A673 (cell line): Measurements from ENCODE around the gene TENT5C. TPM values are rescaled to one million over a fixed set of nuclear protein-coding genes. Genes with fewer than 3 reads are reported as not detected.

Experiments used
- BruUV-seq: library from RNA; stranded (reverse); fragments of 400-500 nt; replicated peaks from 2 replicates; lab custom pipeline; 2021; lab: Mats Ljungman, UMichigan
- CTCF ChIA-PET: fragments of 300-600 bp; sonication (Branson Sonifier 250); formaldehyde crosslinking; loops from one replicate; lab custom pipeline; 2022; ENCODE audit warnings: antibody characterized with exemption; lab: Charles Lee
- POLR2A ChIA-PET: fragments of 300-600 bp; sonication (Branson Sonifier 250); formaldehyde crosslinking; loops from one replicate; lab custom pipeline; 2022; ENCODE audit warnings: antibody characterized with exemption; ENCODE audit not compliant: low non-redundant PET; lab: Charles Lee
- DNase-seq: peaks from one replicate; pipeline ENCODE4 v3.0.0-alpha.2; 2015; ENCODE audit warnings: low spot score
- H3K27ac ChIP-seq: fragments of 200-600 bp; sonication (generic); 2 replicates; pipeline ENCODE4 v1.5.1; 2016; ENCODE audit warnings: mixed run types, low read depth, mild to moderate bottlenecking, mixed read lengths, antibody characterized with exemption, low read length; ENCODE audit not compliant: poor library complexity, severe bottlenecking
- H3K27me3 ChIP-seq: fragments of 200-600 bp; sonication (generic); replicated peaks from 2 replicates; pipeline ENCODE4 v1.6.1; 2017; ENCODE audit warnings: mixed run types, low read depth, mild to moderate bottlenecking, mixed read lengths, antibody characterized with exemption, low read length; ENCODE audit not compliant: insufficient read depth, poor library complexity
- H3K36me3 ChIP-seq: fragments of 200-600 bp; sonication (generic); 2 replicates; pipeline ENCODE4 v1.6.1; 2016; ENCODE audit warnings: mixed run types, mild to moderate bottlenecking, mixed read lengths, antibody characterized with exemption, low read length; ENCODE audit not compliant: insufficient read depth, poor library complexity, severe bottlenecking
- H3K4me1 ChIP-seq: fragments of 200-600 bp; sonication (generic); 2 replicates; pipeline ENCODE4 v1.6.1; 2017; ENCODE audit warnings: mixed run types, mild to moderate bottlenecking, mixed read lengths, antibody characterized with exemption, low read length; ENCODE audit not compliant: insufficient read depth, poor library complexity, severe bottlenecking
- H3K4me3 ChIP-seq: fragments of 200-600 bp; sonication (generic); 2 replicates; pipeline ENCODE4 v1.5.1; 2016; ENCODE audit warnings: low read depth, mixed run types, mild to moderate bottlenecking, mixed read lengths, low read length; ENCODE audit not compliant: poor library complexity, severe bottlenecking
- H3K9me3 ChIP-seq: fragments of 200-600 bp; sonication (generic); 2 replicates; pipeline ENCODE4 v1.6.1; 2016; ENCODE audit warnings: mixed run types, low read depth, mild to moderate bottlenecking, mixed read lengths, antibody characterized with exemption, low read length; ENCODE audit not compliant: poor library complexity, severe bottlenecking
- CTCF ChIP-seq: fragments of 300-800, 200-600 bp; sonication (generic); conservative IDR thresholded peaks from 2 replicates; pipeline ENCODE4 v1.5.1; 2017; ENCODE audit warnings: low read depth, mild to moderate bottlenecking, antibody characterized with exemption, low read length, moderate library complexity, mixed read lengths
- EZH2 ChIP-seq: fragments of 200-600 bp; sonication (generic); IDR thresholded peaks from 2 replicates; pipeline ENCODE4 v1.6.1; 2017; ENCODE audit warnings: borderline replicate concordance, low read depth, mild to moderate bottlenecking, mixed read lengths, antibody characterized with exemption, low read length; ENCODE audit not compliant: poor library complexity, severe bottlenecking
- intact Hi-C: fragments of 100-400 bp; cut with micrococcal nuclease; formaldehyde crosslinking; loops from one replicate; pipeline ENCODE4 v1.10.0; 2022; ENCODE audit not compliant: unreplicated experiment
- total RNA-seq: library from RNA; stranded (reverse); gene quantifications from 2 replicates; pipeline ENCODE4 v1.2.3, GENCODE V29; 2021

TENT5C gene
- total RNA-seq, 1 experiment from 2014 or later, result 1.1 TPM

- Histone ChIP-seq H3K4me1 (no peaks in the 10 kb centered on the region), H3K27ac (no peak overlapping the region), H3K36me3 (no peaks in the 10 kb centered on the region), H3K9me3 (no peaks in the 10 kb centered on the region), H3K27me3 (no peaks in the 10 kb centered on the region), H3K4me3 (no peak overlapping the region)
- intact Hi-C loops, result no loop called here
- CTCF ChIA-PET, result no interaction called here
- DNase-seq, result no peak
- POLR2A ChIA-PET, result no interaction called here
- no peak for TF ChIP-seq CTCF
- no peak for TF ChIP-seq EZH2
- BruUV-seq, result no TSS peak
Measured at GRCh38 chr1:117559139-117559538, 46.7 kb upstream of the TENT5C start.

- DNase-seq, result no peak
- BruUV-seq, result no TSS peak
- ChIA-PET CTCF (no interaction called here), POLR2A (no interaction called here)
- Histone ChIP-seq H3K4me3 (no peak overlapping the region), H3K4me1 (no peaks in the 10 kb centered on the region), H3K9me3 (no peaks in the 10 kb centered on the region), H3K27ac (no peak overlapping the region), H3K27me3 (no peaks in the 10 kb centered on the region), H3K36me3 (no peaks in the 10 kb centered on the region)
- intact Hi-C loops, result no loop called here
- no peak for TF ChIP-seq CTCF
Measured at GRCh38 chr1:117559985-117560384, 45.9 kb upstream of the TENT5C start.

GRCh38 chr1:117561071-117561470, 44.8 kb upstream of the TENT5C start:
- no peak overlapping the region for H3K27ac ChIP-seq
- no peaks in the 10 kb centered on the region for H3K4me1 ChIP-seq
- no peak for DNase-seq
- no peaks in the 10 kb centered on the region for H3K36me3 ChIP-seq
- ChIA-PET POLR2A (no interaction called here), CTCF (no interaction called here)
- no peaks in the 10 kb centered on the region for H3K27me3 ChIP-seq
- no peak overlapping the region for H3K4me3 ChIP-seq
- no peaks in the 10 kb centered on the region for H3K9me3 ChIP-seq
- BruUV-seq, result no TSS peak
- intact Hi-C loops, result no loop called here
- no peak for TF ChIP-seq EZH2

GRCh38 chr1:117561551-117561950, 44.3 kb upstream of the TENT5C start:
- BruUV-seq, result no TSS peak
- DNase-seq, result no peak
- CTCF ChIA-PET, result no interaction called here
- Histone ChIP-seq H3K36me3 (no peaks in the 10 kb centered on the region), H3K4me3 (no peak overlapping the region), H3K27ac (no peak overlapping the region), H3K9me3 (no peaks in the 10 kb centered on the region), H3K4me1 (no peaks in the 10 kb centered on the region), H3K27me3 (no peaks in the 10 kb centered on the region)
- POLR2A ChIA-PET, result no interaction called here
- TF ChIP-seq CTCF, result no peak
- intact Hi-C loops, result no loop called here
